Activated CD4-positive, alpha-beta T cell treated with anti-CD3 and anti-CD28 coated beads, Interleukin-2, amount 10 ng/mL, durations not matched to agents 24 days and 14 days (primary cell): ENCODE data around the gene SARNP. TPM values are rescaled to one million over a fixed set of nuclear protein-coding genes. Genes with fewer than 3 reads are reported as not detected.
A peak's percentile ranks its signal among the peaks of the same experiment; 100 is the strongest.

ENCODE experiments used
- DNase-seq: peaks from one replicate; pipeline ENCODE4 v3.0.0; 2022
- H3K27ac Mint-ChIP-seq: one replicate; pipeline ENCODE4 v1.8.0; 2022; ENCODE audit warnings: mild to moderate bottlenecking, mixed read lengths
- H3K27me3 Mint-ChIP-seq: one replicate; pipeline ENCODE4 v1.8.0; 2022; ENCODE audit warnings: mixed read lengths
- H3K36me3 Mint-ChIP-seq: one replicate; pipeline ENCODE4 v1.8.0; 2022; ENCODE audit warnings: low read depth, mild to moderate bottlenecking, mixed read lengths
- H3K4me1 Mint-ChIP-seq: one replicate; pipeline ENCODE4 v1.8.0; 2021; ENCODE audit warnings: mixed read lengths
- H3K4me3 Mint-ChIP-seq: one replicate; pipeline ENCODE4 v1.8.0; 2022; ENCODE audit warnings: mild to moderate bottlenecking, moderate library complexity, mixed read lengths
- H3K9me3 Mint-ChIP-seq: one replicate; pipeline ENCODE4 v1.8.0; 2021; ENCODE audit warnings: mixed read lengths
- intact Hi-C: fragments of 100-400 bp; cut with micrococcal nuclease; formaldehyde crosslinking; loops from one replicate; pipeline ENCODE4 v1.15.1; 2023
- total RNA-seq: library from RNA; stranded (reverse); gene quantifications from 2 replicates; pipeline ENCODE4 v1.2.3, GENCODE V29; 2022

SARNP gene
- total RNA-seq, 1 donor from 2014 or later: 81.6 TPM

DNA sequence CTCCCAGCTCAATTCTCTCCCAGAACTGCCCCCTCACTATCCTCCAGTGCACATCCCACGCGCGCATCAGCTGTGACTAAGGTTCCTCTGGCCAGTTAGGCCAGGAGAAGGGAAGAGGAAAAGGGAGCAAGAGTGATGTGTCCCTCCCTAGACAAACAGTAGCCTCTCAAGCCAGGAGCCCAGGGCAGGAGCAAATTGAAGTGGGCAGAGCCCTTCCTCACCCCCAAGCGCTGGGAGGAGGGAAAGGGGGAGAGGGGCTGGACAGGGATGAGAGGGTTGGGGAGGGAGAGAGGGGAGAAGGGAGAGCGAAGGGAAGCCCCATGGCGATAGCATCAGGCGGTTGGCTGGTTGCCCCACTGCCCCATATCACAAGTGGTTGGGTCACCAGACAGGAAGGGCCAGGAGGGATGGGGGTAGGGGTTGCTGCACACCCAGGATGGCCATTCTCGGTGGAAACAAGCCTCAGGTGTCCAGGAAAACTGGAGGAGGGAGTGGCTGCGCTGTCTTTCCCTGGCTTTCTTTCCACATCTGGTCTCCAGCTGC, 89.8 kb downstream of the SARNP start:
- peaks cover 36% of the 10 kb centered on the region for H3K4me1 Mint-ChIP-seq
- H3K36me3 Mint-ChIP-seq: peaks cover 28% of the 10 kb centered on the region
- intact Hi-C loops: no loop called here
- H3K27ac Mint-ChIP-seq: peak overlapping the region; percentile 79
- H3K9me3 Mint-ChIP-seq: no peaks in the 10 kb centered on the region
- no peaks in the 10 kb centered on the region for H3K27me3 Mint-ChIP-seq
- peak overlapping the region; percentile 92 for H3K4me3 Mint-ChIP-seq
- no peak for DNase-seq

DNA sequence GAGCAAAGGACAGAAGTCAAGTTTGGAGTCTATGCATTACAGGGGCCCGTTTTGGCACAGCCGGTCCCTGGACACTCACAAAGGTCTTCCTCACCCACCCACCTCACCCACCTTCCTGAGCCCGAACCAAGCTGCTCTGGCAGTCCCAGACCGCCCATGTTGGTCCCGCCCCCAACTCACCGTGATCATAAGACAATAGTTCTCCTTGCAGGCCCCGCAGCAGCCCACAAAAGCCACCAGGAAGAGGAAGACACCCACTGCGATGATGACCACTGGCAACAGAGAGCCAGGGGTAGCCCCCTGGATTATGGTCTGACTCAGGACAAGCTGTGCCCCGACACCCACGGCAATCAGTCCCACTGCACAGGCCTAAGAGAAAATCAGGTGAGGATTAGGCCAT, 90.6 kb downstream of the SARNP start:
- H3K4me1 Mint-ChIP-seq: peaks cover 36% of the 10 kb centered on the region
- no peaks in the 10 kb centered on the region for H3K27me3 Mint-ChIP-seq
- DNase-seq: no peak
- intact Hi-C loops: no loop called here
- peaks cover 28% of the 10 kb centered on the region for H3K36me3 Mint-ChIP-seq
- peak overlapping the region; percentile 64 for H3K27ac Mint-ChIP-seq
- H3K9me3 Mint-ChIP-seq: no peaks in the 10 kb centered on the region
- peak overlapping the region; percentile 92 for H3K4me3 Mint-ChIP-seq

DNA sequence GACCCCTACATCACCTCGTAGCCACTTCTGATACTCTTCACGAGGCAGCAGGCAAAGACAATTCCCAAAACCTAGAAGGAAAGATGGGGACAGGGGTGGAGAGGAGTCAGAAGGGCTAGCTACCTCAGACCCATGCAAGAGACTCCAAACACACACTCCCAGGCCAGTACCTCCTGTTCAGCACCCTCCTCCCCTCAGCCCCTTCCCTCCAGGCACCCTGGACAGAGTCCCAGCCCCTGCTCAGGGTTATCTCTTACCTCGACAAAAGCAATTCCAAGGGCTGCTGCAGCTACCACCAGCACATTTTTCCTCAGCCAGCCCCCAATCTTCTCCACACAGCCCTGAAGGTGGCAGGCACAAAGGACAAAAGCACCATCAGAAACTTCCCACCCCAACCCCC, 92.0 kb downstream of the SARNP start:
- H3K36me3 Mint-ChIP-seq: peaks cover 29% of the 10 kb centered on the region
- H3K9me3 Mint-ChIP-seq: no peaks in the 10 kb centered on the region
- no peak overlapping the region for H3K27ac Mint-ChIP-seq

DNA sequence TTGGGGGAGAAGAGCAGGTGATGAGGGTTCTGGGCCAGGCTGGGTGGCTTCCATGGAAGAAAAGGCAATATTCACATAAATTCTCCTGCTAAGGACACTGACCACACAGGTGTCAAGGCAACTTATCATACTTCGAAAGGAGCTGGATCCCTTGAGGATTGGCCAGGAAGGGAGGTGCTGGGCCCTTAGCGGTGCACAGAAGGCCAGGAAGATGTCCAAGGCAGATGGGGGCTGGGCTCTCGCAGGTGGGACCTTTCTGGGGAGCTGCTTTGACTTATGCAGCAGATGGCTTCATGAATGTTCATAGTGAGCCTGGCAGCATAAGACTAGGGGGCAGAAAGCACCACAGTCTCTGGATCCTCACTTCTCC, 92.6 kb downstream of the SARNP start:
- no peak for DNase-seq
- H3K36me3 Mint-ChIP-seq: peaks cover 29% of the 10 kb centered on the region
- no peaks in the 10 kb centered on the region for H3K9me3 Mint-ChIP-seq
- peaks cover 26% of the 10 kb centered on the region for H3K4me1 Mint-ChIP-seq
- no peak overlapping the region for H3K27ac Mint-ChIP-seq
- no peaks in the 10 kb centered on the region for H3K27me3 Mint-ChIP-seq
- intact Hi-C loops: loop anchor here (1.0 kb wide), 1 partner anchor 12 kb away; no protein-coding TSS in a partner anchor
- H3K4me3 Mint-ChIP-seq: no peak overlapping the region

More for the DNA sequence above, 92.0 kb downstream of the SARNP start:
- H3K27me3 Mint-ChIP-seq: no peaks in the 10 kb centered on the region
- DNase-seq: no peak
- peaks cover 32% of the 10 kb centered on the region for H3K4me1 Mint-ChIP-seq
- intact Hi-C loops: no loop called here
- no peak overlapping the region for H3K4me3 Mint-ChIP-seq

DNA sequence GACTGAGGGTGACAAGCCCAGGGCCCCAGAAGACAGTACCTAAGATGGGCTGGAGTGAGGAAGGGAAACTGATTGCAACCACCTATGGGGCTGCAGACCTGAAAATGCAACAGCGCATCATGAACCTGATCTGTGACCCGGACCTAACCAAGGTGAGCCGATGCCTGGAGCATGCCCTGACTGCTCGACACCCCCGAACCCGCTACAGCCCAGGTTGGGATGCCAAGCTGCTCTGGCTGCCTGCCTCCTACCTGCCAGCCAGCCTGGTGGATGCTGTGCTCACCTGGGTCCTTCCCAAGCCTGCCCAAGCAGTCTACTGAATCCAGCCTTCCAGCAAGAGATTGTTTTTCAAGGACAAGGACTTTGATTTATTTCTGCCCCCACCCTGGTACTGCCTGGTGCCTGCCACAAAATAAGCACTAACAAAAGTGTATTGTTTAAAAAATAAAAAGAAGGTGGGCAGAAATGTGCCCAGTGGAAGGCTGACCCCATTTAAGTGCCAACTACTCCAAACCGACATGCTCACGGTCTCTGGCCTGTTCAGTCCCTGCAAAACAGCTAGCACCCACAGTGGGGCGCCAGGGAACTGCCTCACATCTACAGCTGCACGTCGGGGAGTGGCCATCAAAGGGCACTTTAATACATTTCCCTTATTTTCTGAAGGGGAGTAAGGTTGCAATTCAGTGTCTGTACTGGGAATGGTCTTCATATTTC, 93.1 kb downstream of the SARNP start:
- peaks cover 22% of the 10 kb centered on the region for H3K4me1 Mint-ChIP-seq
- H3K4me3 Mint-ChIP-seq: no peak overlapping the region
- peak; percentile 90 for DNase-seq
- no peaks in the 10 kb centered on the region for H3K27me3 Mint-ChIP-seq
- H3K36me3 Mint-ChIP-seq: peaks cover 27% of the 10 kb centered on the region
- H3K9me3 Mint-ChIP-seq: no peaks in the 10 kb centered on the region
- H3K27ac Mint-ChIP-seq: peak overlapping the region; percentile 16
- intact Hi-C loops: loop anchor here (1.0 kb wide), 1 partner anchor 13 kb away; no protein-coding TSS in a partner anchor

DNA sequence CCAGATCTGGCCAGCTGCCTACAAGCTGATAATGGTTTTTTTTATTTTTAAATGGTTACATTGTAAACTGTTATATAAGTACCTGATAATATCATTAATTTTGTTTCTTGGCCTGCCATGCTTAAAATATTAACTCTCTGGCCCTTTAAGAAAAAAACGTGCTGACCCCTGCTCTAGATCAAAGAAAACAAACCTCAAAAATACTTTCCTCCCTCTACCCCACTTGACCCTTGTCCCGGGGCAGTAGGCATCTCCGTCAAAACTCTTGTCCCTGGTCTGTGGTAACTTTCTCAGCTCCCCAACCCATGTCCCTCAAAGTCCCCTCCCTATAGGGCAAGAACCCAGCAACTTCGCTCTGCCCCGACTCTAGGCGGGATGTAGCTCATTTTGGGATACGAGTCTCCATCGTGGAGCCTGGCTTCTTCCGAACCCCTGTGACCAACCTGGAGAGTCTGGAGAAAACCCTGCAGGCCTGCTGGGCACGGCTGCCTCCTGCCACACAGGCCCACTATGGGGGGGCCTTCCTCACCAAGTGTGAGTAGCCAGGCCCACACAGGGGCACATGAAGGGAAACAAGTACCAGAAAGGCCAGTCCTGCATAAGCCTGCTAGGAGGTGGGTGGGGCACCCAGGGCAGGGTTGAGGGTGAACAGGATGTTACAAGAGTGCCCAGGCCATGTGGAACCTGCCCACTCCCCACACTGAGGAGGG, 93.9 kb downstream of the SARNP start:
- Mint-ChIP-seq H3K9me3 (no peaks in the 10 kb centered on the region), H3K4me1 (peaks cover 22% of the 10 kb centered on the region), H3K4me3 (no peak overlapping the region), H3K27me3 (no peaks in the 10 kb centered on the region), H3K36me3 (peaks cover 29% of the 10 kb centered on the region), H3K27ac (no peak overlapping the region)
- intact Hi-C loops: loop anchor here (1.0 kb wide), 1 partner anchor 14 kb away; no protein-coding TSS in a partner anchor
- DNase-seq: no peak

DNA sequence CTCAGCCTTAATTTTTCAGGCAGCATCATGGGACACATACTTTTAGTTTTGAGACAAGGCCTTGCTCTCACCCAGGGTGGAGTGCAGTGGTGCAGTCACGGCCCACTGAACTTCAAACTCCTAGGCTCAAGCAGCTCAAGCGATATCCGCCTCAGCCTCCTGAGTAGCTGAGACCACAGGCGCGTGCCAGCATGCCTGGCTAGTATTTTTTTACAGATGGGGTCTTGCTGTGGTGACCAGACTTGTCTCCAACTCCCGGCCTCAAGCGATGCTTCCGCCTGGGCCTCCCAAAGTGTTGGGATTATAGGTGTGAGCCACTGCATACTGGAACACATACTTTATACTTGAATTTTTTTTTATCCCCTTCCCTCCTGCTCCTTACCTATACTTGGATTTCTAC, 94.6 kb downstream of the SARNP start:
- H3K9me3 Mint-ChIP-seq: no peaks in the 10 kb centered on the region
- peaks cover 27% of the 10 kb centered on the region for H3K4me1 Mint-ChIP-seq
- H3K27ac Mint-ChIP-seq: no peak overlapping the region
- DNase-seq: no peak
- H3K4me3 Mint-ChIP-seq: no peak overlapping the region
- H3K36me3 Mint-ChIP-seq: peaks cover 29% of the 10 kb centered on the region
- intact Hi-C loops: no loop called here
- no peaks in the 10 kb centered on the region for H3K27me3 Mint-ChIP-seq

DNA sequence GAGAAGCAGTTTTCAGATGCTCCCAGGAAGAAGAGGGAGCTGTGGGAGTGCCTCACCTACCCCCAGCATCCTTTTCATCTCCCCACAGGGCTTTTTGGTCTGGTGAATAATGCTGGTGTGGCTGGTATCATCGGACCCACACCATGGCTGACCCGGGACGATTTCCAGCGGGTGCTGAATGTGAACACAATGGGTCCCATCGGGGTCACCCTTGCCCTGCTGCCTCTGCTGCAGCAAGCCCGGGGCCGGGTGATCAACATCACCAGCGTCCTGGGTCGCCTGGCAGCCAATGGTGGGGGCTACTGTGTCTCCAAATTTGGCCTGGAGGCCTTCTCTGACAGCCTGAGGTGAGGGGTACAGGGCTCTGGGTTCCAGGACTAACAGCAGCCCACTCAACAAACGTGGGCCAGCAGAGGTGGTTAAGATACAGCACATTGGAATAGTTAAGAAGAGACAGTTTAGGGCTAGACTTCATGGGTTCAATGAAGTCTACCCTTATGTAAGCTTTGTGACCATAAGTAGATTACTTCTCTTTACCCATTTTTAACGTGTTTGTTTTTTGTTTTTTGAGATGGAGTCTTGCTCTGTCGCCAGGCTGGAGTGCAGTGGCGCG, 95.8 kb downstream of the SARNP start:
- Mint-ChIP-seq H3K36me3 (peaks cover 21% of the 10 kb centered on the region), H3K4me3 (no peak overlapping the region), H3K4me1 (peaks cover 27% of the 10 kb centered on the region), H3K9me3 (no peaks in the 10 kb centered on the region), H3K27ac (no peak overlapping the region), H3K27me3 (no peaks in the 10 kb centered on the region)
- DNase-seq: no peak
- intact Hi-C loops: no loop called here

DNA sequence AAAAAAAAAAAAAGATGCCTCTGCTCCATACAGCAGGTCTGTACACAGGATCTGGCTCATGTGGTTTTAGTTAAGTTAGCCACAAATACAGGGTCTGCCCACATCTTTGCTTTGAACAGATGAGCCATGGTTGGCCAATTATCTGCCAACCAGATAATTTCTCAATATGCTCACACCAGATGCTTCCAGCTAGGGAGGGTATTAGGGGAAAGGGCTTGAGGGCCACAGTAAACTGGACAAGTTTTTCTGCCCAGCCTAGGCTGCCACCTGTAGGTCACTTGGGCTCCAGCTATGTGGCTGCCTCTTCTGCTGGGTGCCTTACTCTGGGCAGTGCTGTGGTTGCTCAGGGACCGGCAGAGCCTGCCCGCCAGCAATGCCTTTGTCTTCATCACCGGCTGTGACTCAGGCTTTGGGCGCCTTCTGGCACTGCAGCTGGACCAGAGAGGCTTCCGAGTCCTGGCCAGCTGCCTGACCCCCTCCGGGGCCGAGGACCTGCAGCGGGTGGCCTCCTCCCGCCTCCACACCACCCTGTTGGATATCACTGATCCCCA, 96.6 kb downstream of the SARNP start:
- intact Hi-C loops: no loop called here
- no peak for DNase-seq
- Mint-ChIP-seq H3K27me3 (no peaks in the 10 kb centered on the region), H3K4me1 (peaks cover 24% of the 10 kb centered on the region), H3K9me3 (no peaks in the 10 kb centered on the region), H3K36me3 (peaks cover 16% of the 10 kb centered on the region), H3K4me3 (no peak overlapping the region), H3K27ac (no peak overlapping the region)

DNA sequence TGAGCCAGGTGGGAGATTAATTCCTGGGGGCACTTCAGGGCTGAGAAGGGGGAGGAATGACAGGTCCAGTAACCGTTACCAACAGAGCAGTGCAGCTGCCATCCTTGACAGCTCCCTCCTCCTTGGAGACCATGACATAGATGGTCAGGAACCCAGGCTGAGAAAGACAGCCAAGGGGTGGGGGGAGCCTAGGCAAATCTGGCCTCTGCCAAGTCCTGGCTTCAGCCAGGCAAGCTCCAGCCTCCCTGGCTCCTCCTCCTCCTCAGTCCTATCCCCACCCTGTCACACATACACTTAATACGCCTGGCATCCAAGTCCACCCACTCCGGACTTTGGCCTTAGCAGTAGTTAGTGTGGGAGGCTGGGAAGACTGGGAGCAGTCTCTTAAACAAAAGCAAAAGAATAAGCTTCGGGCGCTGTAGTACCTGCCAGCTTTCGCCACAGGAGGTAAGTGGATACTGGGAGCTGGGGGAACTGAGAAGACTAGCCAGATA, 97.4 kb downstream of the SARNP start, which contains the start of gene RDH5:
Gene RDH5, plus strand, starts transcription at position 323 of the 494 bp plus-strand sequence. CDS start 792 bp downstream, outside the sequence.
- peaks cover 31% of the 10 kb centered on the region for H3K4me1 Mint-ChIP-seq
- H3K27me3 Mint-ChIP-seq: no peaks in the 10 kb centered on the region
- H3K4me3 Mint-ChIP-seq: no peak within 1 kb of the TSS
- DNase-seq: no peak
- intact Hi-C loops: no loop called here
- H3K9me3 Mint-ChIP-seq: no peaks in the 10 kb centered on the region
- peaks cover 11% of the 10 kb centered on the region for H3K36me3 Mint-ChIP-seq
- no peak within 1 kb of the TSS for H3K27ac Mint-ChIP-seq

DNA sequence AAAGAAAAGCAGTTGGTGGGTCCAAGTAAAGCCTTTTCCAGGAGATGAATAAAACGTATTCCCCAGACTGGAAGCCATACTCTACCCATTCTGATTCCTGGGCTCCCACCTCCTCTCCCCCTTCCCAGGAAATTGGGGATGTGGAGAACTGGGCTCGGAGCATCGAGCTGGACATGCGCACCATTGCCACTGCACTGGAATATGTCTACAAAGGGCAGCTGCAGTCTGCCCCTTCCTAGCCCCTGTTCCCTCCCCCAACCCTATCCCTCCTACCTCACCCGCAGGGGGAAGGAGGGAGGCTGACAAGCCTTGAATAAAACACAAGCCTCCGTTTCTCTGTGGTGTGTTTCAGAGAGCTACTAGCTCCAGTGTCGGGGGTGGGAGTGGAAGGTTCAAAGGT, 98.2 kb downstream of the SARNP start:
- intact Hi-C loops: no loop called here
- Mint-ChIP-seq H3K9me3 (no peaks in the 10 kb centered on the region), H3K4me1 (peaks cover 27% of the 10 kb centered on the region), H3K4me3 (no peak overlapping the region), H3K36me3 (peaks cover 8% of the 10 kb centered on the region), H3K27ac (no peak overlapping the region), H3K27me3 (no peaks in the 10 kb centered on the region)
- no peak for DNase-seq

DNA sequence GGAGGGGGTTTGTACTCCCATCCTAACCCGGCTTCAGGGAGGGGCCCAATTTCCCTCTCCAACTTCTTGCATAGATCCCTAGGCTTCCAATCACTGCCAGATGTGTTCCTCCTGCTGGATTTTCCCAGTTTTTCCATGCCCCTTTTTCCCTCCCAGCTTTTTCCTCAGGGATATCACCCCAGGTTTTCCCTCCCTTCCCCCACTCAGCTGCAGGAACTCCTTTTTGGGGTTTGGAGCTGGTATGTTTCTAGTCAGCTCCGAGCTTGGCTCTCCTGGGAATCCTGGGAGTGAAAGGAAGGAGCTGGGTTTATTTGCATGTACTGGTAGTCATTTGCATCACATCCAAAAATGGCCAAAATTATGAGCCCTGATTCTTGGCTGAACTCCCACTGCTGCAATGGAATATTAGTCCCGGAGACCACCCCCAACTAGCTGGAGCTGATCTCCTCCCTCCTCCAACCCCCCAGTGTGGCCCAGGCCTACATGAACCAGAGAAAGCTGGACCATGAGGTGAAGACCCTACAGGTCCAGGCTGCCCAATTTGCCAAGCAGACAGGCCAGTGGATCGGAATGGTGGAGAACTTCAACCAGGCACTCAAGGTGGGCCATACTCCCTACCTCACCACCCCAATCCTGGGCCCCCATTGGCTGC, 98.8 kb downstream of the SARNP start:
- Mint-ChIP-seq H3K27ac (peak overlapping the region; percentile 29), H3K36me3 (peaks cover 8% of the 10 kb centered on the region), H3K4me1 (peaks cover 27% of the 10 kb centered on the region), H3K9me3 (no peaks in the 10 kb centered on the region), H3K27me3 (no peaks in the 10 kb centered on the region), H3K4me3 (no peak overlapping the region)
- DNase-seq: no peak
- intact Hi-C loops: no loop called here

DNA sequence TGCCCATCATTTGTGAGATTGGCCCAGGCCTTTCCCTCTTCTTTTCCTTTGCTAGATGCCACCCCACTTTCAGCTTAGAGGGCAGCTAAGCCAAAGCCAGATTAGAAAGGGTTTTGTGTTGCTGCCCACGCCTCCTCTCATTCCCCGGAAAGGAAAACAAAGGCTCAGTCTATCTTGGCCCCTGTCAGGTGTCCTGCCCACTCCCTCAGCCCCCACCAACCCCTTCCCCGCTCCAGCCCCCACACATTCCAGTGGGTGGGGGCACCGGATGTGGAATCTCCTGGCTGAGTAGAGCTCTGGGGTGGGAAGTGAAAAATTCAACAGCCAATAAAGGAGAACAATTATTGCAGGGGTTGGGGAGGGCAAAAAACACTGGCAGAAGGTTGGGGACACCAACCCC, 99.5 kb downstream of the SARNP start:
- H3K9me3 Mint-ChIP-seq: no peaks in the 10 kb centered on the region
- H3K4me3 Mint-ChIP-seq: peak overlapping the region; percentile 98
- no peak for DNase-seq
- intact Hi-C loops: no loop called here
- H3K27ac Mint-ChIP-seq: no peak overlapping the region
- H3K4me1 Mint-ChIP-seq: peaks cover 27% of the 10 kb centered on the region
- H3K36me3 Mint-ChIP-seq: peaks cover 6% of the 10 kb centered on the region
- peaks cover 4% of the 10 kb centered on the region for H3K27me3 Mint-ChIP-seq
